Testis (tissue), 3 donors: ENCODE results near the gene CALML3. TPM values are rescaled to one million over a fixed set of nuclear protein-coding genes. Genes with fewer than 3 reads are reported as not detected.

ENCODE experiments used
- DNase-seq: peaks from one replicate; pipeline ENCODE4 v3.0.0-alpha.2; 2019
- H3K27ac ChIP-seq, 2 donors: fragments of 200-600 bp; sonication (generic); one replicate each; pipeline ENCODE4 v1.5.1; 2019
- H3K27me3 ChIP-seq: fragments of 200-600 bp; sonication (generic); one replicate; pipeline ENCODE4 v1.5.1; 2019
- H3K36me3 ChIP-seq: fragments of 200-600 bp; sonication (generic); one replicate; pipeline ENCODE4 v1.5.1; 2017; ENCODE audit warnings: low read depth; ENCODE audit errors: missing control alignments
- H3K4me1 ChIP-seq: fragments of 200-600 bp; sonication (generic); one replicate; pipeline ENCODE4 v1.5.1; 2019
- H3K4me3 ChIP-seq, 2 donors: fragments of 200-600 bp; sonication (generic); one replicate each; pipeline ENCODE4 v1.5.1; 2017 to 2019
- H3K9me3 ChIP-seq: fragments of 200-600 bp; sonication (generic); one replicate; pipeline ENCODE4 v1.5.1; 2017
- CTCF ChIP-seq, 3 experiments: fragments of 450-650 bp in 2 of 3; fragments of 200-600 bp in 1 of 3; sonication (generic) in 1 of 3; IDR thresholded peaks; one replicate each; pipeline ENCODE4 v1.5.1; 2016 to 2019; ENCODE audit warnings: antibody characterized with exemption in 3 of 3, mild to moderate bottlenecking in 2 of 3, moderate library complexity in 1 of 3
- POLR2A ChIP-seq: fragments of 450-650 bp; IDR thresholded peaks from one replicate; pipeline ENCODE4 v1.6.1; 2017; ENCODE audit warnings: antibody characterized with exemption, mild to moderate bottlenecking, moderate library complexity
- WGBS, 2 donors: methylation state at CpG; one replicate each; pipeline ENCODE4 v1.1.5; 2018; 5-methylcytosine and 5-hydroxymethylcytosine counted together
- intact Hi-C: fragments of 100-400 bp; cut with DNase I; formaldehyde crosslinking; loops from one replicate; pipeline ENCODE4 v1.15.1; 2023; ENCODE audit warnings: low total_unique reads
- polyA plus RNA-seq: library from polyadenylated mRNA; stranded (reverse); fragments of 350-450 nt; fragmentation: Illumina TruSeq; extraction: RNeasy Lipid Tissue Mini Kit (QIAGEN cat#74804); gene quantifications from one replicate; pipeline ENCODE4 v1.2.3, GENCODE V29; 2014; ENCODE audit warnings: low read depth, low replicate concordance; ENCODE audit not compliant: insufficient read depth
- total RNA-seq, 2 donors: library from RNA; depleted of rRNA; stranded (reverse); fragments of >200 nt; gene quantifications; one replicate each; pipeline ENCODE4 v1.2.3, GENCODE V29; 2016

CALML3 gene
- total and polyA plus RNA-seq, 3 donors from 2014 or later, result 0.19 to 1.5 (median 0.63) TPM

GRCh38 chr10:5527332-5528200 is 2.8 kb downstream of the CALML3 start:
- no peak overlapping the region for H3K27ac ChIP-seq
- WGBS, 2 donors, result 78 to 87% methylated on average over 6 to 10 of the region's 10 CpGs
- no peaks in the 10 kb centered on the region for H3K9me3 ChIP-seq
- H3K4me3 ChIP-seq, result no peak overlapping the region
- H3K4me1 ChIP-seq, result no peaks in the 10 kb centered on the region
- intact Hi-C loops, result no loop called here
- H3K36me3 ChIP-seq, result no peaks in the 10 kb centered on the region
- H3K27me3 ChIP-seq, result no peaks in the 10 kb centered on the region
- no peak for TF ChIP-seq CTCF (IDR thresholded peaks at IDR 0.05)
- no peak for DNase-seq

GRCh38 chr10:5528989-5529701 is 4.4 kb downstream of the CALML3 start:
- TF ChIP-seq CTCF (IDR thresholded peaks at IDR 0.05) (no peak), POLR2A (no peak)
- WGBS, 2 donors, result 86 to 94% methylated on average over 7 to 11 of the region's 11 CpGs
- no peak overlapping the region for H3K4me3 ChIP-seq
- H3K4me1 ChIP-seq, result no peaks in the 10 kb centered on the region
- intact Hi-C loops, result no loop called here
- H3K27me3 ChIP-seq, result no peaks in the 10 kb centered on the region
- no peak overlapping the region for H3K27ac ChIP-seq
- DNase-seq, result no peak
- H3K9me3 ChIP-seq, result no peaks in the 10 kb centered on the region
- no peaks in the 10 kb centered on the region for H3K36me3 ChIP-seq

- Histone ChIP-seq H3K27me3 (no peaks in the 10 kb centered on the region), H3K9me3 (no peaks in the 10 kb centered on the region), H3K4me3 (no peak overlapping the region), H3K27ac (no peak overlapping the region), H3K4me1 (peaks cover 5% of the 10 kb centered on the region), H3K36me3 (no peaks in the 10 kb centered on the region)
- whole genome bisulfite sequencing, 2 donors, result 82 to 88% methylated on average over 7 of the region's 7 CpGs
- no peak for TF ChIP-seq CTCF (IDR thresholded peaks at IDR 0.05)
- TF ChIP-seq POLR2A, result no peak
- no peak for DNase-seq
- intact Hi-C loops, result no loop called here
Observed at GRCh38 chr10:5529702-5530411, 5.1 kb downstream of the CALML3 start.

- H3K9me3 ChIP-seq, result no peaks in the 10 kb centered on the region
- 93 to 95% methylated on average over 5 of the region's 5 CpGs for WGBS, 2 donors
- TF ChIP-seq POLR2A (no peak), CTCF (IDR thresholded peaks at IDR 0.05) (no peak)
- no peaks in the 10 kb centered on the region for H3K36me3 ChIP-seq
- intact Hi-C loops, result no loop called here
- no peak overlapping the region for H3K4me3 ChIP-seq
- H3K27me3 ChIP-seq, result no peaks in the 10 kb centered on the region
- no peak for DNase-seq
- H3K4me1 ChIP-seq, result peaks cover 8% of the 10 kb centered on the region
- no peak overlapping the region for H3K27ac ChIP-seq
Observed at GRCh38 chr10:5530412-5530806, 5.6 kb downstream of the CALML3 start.
